Spleen (tissue), 11 donors: ENCODE results near the gene ZER1. TPM values are rescaled to one million over a fixed set of nuclear protein-coding genes. Genes with fewer than 3 reads are reported as not detected.

Experiments used
- DNase-seq: peaks from one replicate; pipeline ENCODE4 v3.0.0-alpha.2; 2020
- H3K27ac ChIP-seq, 8 donors: fragments of 200-600 bp; sonication (generic) in 7 of 8; 1 replicate in 4 of 8; 2 replicates in 4 of 8; pipeline versions ENCODE4 v1.5.0 to v1.8.0; 2016 to 2021; ENCODE audit warnings: inconsistent platforms in 4 of 8, mild to moderate bottlenecking in 4 of 8, moderate library complexity in 1 of 8
- H3K27me3 ChIP-seq, 7 donors: fragments of 200-600 bp; sonication (generic) in 6 of 7; replicated peaks in 1 of 7; 1 replicate in 4 of 7; 2 replicates in 3 of 7; pipeline versions ENCODE4 v1.5.0 to v1.8.0; 2016 to 2021; ENCODE audit warnings: inconsistent platforms in 3 of 7, mild to moderate bottlenecking in 1 of 7
- H3K36me3 ChIP-seq, 6 donors: fragments of 200-600 bp; sonication (generic) in 5 of 6; 1 replicate in 4 of 6; 2 replicates in 2 of 6; pipeline versions ENCODE4 v1.5.0 to v1.8.0; 2016 to 2021; ENCODE audit warnings: inconsistent platforms in 2 of 6
- H3K4me1 ChIP-seq, 6 donors: fragments of 200-600 bp; sonication (generic) in 5 of 6; 1 replicate in 3 of 6; 2 replicates in 3 of 6; pipeline versions ENCODE4 v1.5.0 to v1.8.0; 2016 to 2021; ENCODE audit warnings: inconsistent platforms in 3 of 6
- H3K4me3 ChIP-seq, 8 donors: fragments of 200-600 bp; sonication (generic) in 7 of 8; 1 replicate in 4 of 8; 2 replicates in 4 of 8; pipeline versions ENCODE4 v1.5.0 to v1.8.0; 2016 to 2021; ENCODE audit warnings: inconsistent platforms in 4 of 8, mild to moderate bottlenecking in 4 of 8, moderate library complexity in 2 of 8
- H3K9me3 ChIP-seq, 8 donors: fragments of 200-600 bp; sonication (generic) in 7 of 8; 1 replicate in 4 of 8; 2 replicates in 4 of 8; pipeline versions ENCODE4 v1.5.0 to v1.8.0; 2016 to 2021; ENCODE audit warnings: inconsistent platforms in 4 of 8
- CTCF ChIP-seq, 11 experiments: fragments of 200-600 bp in 7 of 11; fragments of 450-650 bp in 4 of 11; sonication (generic) in 4 of 11; IDR thresholded peaks in 8 of 11; conservative IDR thresholded peaks in 3 of 11; 1 replicate in 7 of 11; 2 replicates in 4 of 11; pipeline versions ENCODE4 v1.4.0 to v1.8.0; 2016 to 2021; ENCODE audit warnings: antibody characterized with exemption in 11 of 11, inconsistent platforms in 4 of 11, mild to moderate bottlenecking in 1 of 11
- POLR2A ChIP-seq, 3 donors: fragments of 450-650 bp; IDR thresholded peaks; one replicate each; pipeline ENCODE4 v1.5.1; 2017; ENCODE audit warnings: antibody characterized with exemption in 3 of 3, mild to moderate bottlenecking in 1 of 3
- POLR2AphosphoS5 ChIP-seq, 3 donors: sonication (generic); formaldehyde crosslinking; IDR thresholded peaks; one replicate each; pipeline ENCODE4 v1.5.1; 2017; ENCODE audit warnings: antibody characterized with exemption in 3 of 3
- WGBS, 5 donors: extraction: QIAGEN DNeasy Blood & Tissue Kit in 3 of 5; methylation state at CpG; one replicate each; pipeline versions ENCODE4 v1.1.5 to v1.1.7; 2013 to 2018; 5-methylcytosine and 5-hydroxymethylcytosine counted together
- intact Hi-C: fragments of 100-400 bp; cut with DNase I; formaldehyde crosslinking; loops from one replicate; pipeline ENCODE4 v1.15.0; 2023; ENCODE audit warnings: low total_unique reads
- polyA plus RNA-seq, 3 donors: library from polyadenylated mRNA; stranded (reverse); fragments of 200-250 nt; gene quantifications; one replicate each; pipeline ENCODE4 v1.2.1, GENCODE V29; 2013
- total RNA-seq, 7 donors: library from RNA; depleted of rRNA in 3 of 7; stranded (reverse); fragments of >200 nt in 3 of 7; fragmentation: NEBNext Ultra II Directional in 4 of 7; extraction: Animal tissue kit (Norgen Biotek cat#: 25700) in 4 of 7; gene quantifications; one replicate each; pipeline versions ENCODE4 v1.1.0 to v1.2.1, GENCODE V29; 2016 to 2021
- donor health status: healthy with polysubstance abuse.
- donor health status: DM: no; HTN: no; CAD: no; lungs with moderate emphysema.
- donor health status: DM: no; HTN: no; CAD: no.
- donor health status: Bipolar disorder and iron deficiency.
- donor health status: healthy.
- donor health status: DM: no; HTN: no; CAD: no.
- donor health status: DM: yes; HTN: yes; CAD: no.

ZER1 gene
- total and polyA plus RNA-seq, 10 donors, result 10.5 to 65.5 (median 35.1) TPM

GRCh38 chr9:128731093-128731492 lies 40.6 kb downstream of the ZER1 start:
- DNase-seq, result no peak
- Histone ChIP-seq H3K9me3 (no peaks in the 10 kb centered on the region), H3K27ac (peak overlapping the region in 1 of 8 donors; percentile 18), H3K4me1 (peaks cover 0 to 59% (median 18%) of the 10 kb centered on the region in 6 donors), H3K27me3 (no peaks in the 10 kb centered on the region), H3K4me3 (no peak overlapping the region), H3K36me3 (peaks cover 0 to 66% (median 35%) of the 10 kb centered on the region in 6 donors)
- intact Hi-C loops, result no loop called here
- TF ChIP-seq POLR2AphosphoS5 (IDR thresholded peaks at IDR 0.05) (no peak), POLR2A (IDR thresholded peaks at IDR 0.05) (no peak), CTCF (IDR thresholded peaks at IDR 0.05 in 8 of 11, conservative IDR thresholded peaks at IDR 0.05 in 3 of 11) (no peak)
- WGBS, 5 donors, result 68 to 87% (median 78%) methylated on average over 13 of the region's 13 CpGs

GRCh38 chr9:128729766-128730517 lies 41.8 kb downstream of the ZER1 start:
- H3K27me3 ChIP-seq, result no peaks in the 10 kb centered on the region
- H3K4me1 ChIP-seq, result peaks cover 0 to 67% (median 23%) of the 10 kb centered on the region in 6 donors
- DNase-seq, result no peak
- TF ChIP-seq CTCF (IDR thresholded peaks at IDR 0.05 in 8 of 11, conservative IDR thresholded peaks at IDR 0.05 in 3 of 11) (no peak), POLR2AphosphoS5 (IDR thresholded peaks at IDR 0.05) (peak in 1 of 3 donors; percentile 39)
- no peak overlapping the region for H3K27ac ChIP-seq
- no peaks in the 10 kb centered on the region for H3K9me3 ChIP-seq
- H3K36me3 ChIP-seq, result peaks cover 0 to 54% (median 31%) of the 10 kb centered on the region in 6 donors
- intact Hi-C loops, result no loop called here
- 90 to 94% (median 92%) methylated on average over 26 to 27 of the region's 27 CpGs for WGBS, 5 donors
- H3K4me3 ChIP-seq, result no peak overlapping the region

- no peaks in the 10 kb centered on the region for H3K9me3 ChIP-seq
- H3K4me1 ChIP-seq, result peaks cover 4 to 74% (median 29%) of the 10 kb centered on the region in 6 donors
- no peak for DNase-seq
- peaks cover 0 to 48% (median 26%) of the 10 kb centered on the region in 6 donors for H3K36me3 ChIP-seq
- TF ChIP-seq POLR2A (IDR thresholded peaks at IDR 0.05), result no peak
- TF ChIP-seq CTCF (IDR thresholded peaks at IDR 0.05 in 8 of 11, conservative IDR thresholded peaks at IDR 0.05 in 3 of 11), result no peak
- TF ChIP-seq POLR2AphosphoS5 (IDR thresholded peaks at IDR 0.05), result no peak
- H3K27me3 ChIP-seq, result no peaks in the 10 kb centered on the region
- 81 to 92% (median 87%) methylated on average over 5 of the region's 5 CpGs for whole genome bisulfite sequencing, 5 donors
- H3K4me3 ChIP-seq, result no peak overlapping the region
- no peak overlapping the region for H3K27ac ChIP-seq
- intact Hi-C loops, result no loop called here
These were observed 42.4 kb downstream of the ZER1 start for GRCh38 chr9:128729302-128729701.

- DNase-seq, result no peak
- Histone ChIP-seq H3K9me3 (no peaks in the 10 kb centered on the region), H3K36me3 (peaks cover 0 to 43% (median 25%) of the 10 kb centered on the region in 6 donors), H3K27ac (no peak overlapping the region), H3K4me3 (no peak overlapping the region), H3K27me3 (no peaks in the 10 kb centered on the region), H3K4me1 (peaks cover 4 to 81% (median 32%) of the 10 kb centered on the region in 6 donors)
- intact Hi-C loops, result no loop called here
- whole genome bisulfite sequencing, 5 donors, result 72 to 78% (median 74%) methylated on average over 7 of the region's 7 CpGs
- TF ChIP-seq POLR2AphosphoS5 (IDR thresholded peaks at IDR 0.05) (peak in 2 of 3 donors; percentile 32 to 41), CTCF (IDR thresholded peaks at IDR 0.05 in 8 of 11, conservative IDR thresholded peaks at IDR 0.05 in 3 of 11) (no peak), POLR2A (IDR thresholded peaks at IDR 0.05) (no peak)
These were observed 43.4 kb downstream of the ZER1 start for GRCh38 chr9:128728298-128728697.
